GM10847 (cell line): Measurements from ENCODE around the gene APOBEC2.

Source experiments
- POLR2A ChIP-seq: IDR thresholded peaks from 2 replicates; pipeline ENCODE4 v1.6.1; 2011; ENCODE audit not compliant: insufficient read length; ENCODE audit errors: extremely low read depth

Gene APOBEC2

DNA sequence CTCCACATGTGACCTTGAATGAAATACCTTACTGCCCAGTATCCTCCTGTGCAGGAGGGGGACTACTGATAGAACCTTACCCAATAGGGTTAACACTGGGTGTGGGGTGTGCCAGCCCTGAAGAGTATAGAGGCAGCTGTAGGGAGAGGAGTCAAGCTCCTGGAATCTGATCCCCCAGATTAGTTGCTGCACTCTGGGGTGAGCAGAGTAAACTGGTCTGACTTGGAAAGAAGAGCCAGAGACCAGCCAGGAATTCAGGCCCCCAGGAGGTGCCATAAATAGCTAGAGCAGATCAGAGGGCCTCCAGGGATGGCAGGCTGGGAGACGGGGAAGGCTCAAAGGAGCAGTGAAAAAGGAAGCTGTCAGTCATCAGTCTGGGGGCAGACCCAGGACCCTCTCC, 3.5 kb upstream of the APOBEC2 start:
- no peak for TF ChIP-seq POLR2A

DNA sequence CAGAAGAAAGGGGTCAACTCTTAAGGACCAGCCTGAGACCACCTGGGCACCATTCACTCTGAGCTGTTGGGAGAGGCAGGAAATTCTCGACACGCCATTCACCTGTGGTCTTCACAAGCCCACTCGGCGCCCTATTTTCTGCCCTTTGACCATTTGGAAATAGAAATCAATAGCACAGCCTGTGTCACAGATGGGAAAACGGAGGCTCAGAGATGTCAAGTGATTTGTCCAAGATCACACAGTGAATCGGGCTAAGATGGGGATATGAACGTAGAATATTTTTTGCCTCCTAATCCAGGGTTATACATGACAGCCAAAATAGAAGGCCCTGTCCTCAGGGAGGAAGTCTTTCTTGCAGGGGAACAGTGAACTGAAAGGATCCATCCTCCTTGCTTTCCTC, 3.0 kb upstream of the APOBEC2 start:
- TF ChIP-seq POLR2A: no peak

DNA sequence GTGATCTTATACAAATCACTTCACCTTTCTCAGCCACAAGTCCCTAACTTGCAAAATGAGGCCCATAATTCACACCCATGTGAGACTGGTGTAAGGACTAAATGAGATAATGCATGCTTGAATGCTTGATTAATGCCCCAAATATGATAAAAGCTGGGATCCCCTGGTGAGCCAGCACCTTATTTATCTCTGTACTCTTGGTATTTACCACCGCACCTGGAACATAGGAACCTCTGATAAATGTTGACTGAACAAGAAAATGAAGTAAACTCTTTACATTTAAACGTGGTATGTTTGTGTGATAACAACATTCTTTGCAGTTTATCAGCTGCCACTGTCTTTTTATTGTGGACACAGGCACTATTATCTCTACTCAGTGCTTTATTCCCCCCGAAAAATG, 2.5 kb upstream of the APOBEC2 start:
- no peak for TF ChIP-seq POLR2A

DNA sequence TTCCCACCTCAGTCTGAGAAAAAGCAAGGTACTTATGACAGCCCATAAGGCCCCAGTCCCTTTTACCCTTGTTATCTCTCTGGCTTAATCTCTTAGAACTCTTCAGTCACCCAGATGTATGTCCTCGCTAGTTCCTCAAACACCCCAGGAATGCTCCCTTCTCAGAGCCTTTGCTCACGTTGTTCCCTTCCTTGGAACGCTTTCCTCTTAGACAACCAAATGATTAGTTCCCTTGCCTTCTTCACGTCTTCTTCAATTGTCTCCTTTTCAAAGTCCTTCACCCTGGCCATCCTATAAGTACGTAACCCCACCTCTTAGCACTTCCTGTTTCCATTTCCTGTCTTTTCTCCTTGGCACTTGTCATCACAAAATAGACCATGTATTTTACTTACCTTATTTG, 1.1 kb upstream of the APOBEC2 start:
- no peak for TF ChIP-seq POLR2A

DNA sequence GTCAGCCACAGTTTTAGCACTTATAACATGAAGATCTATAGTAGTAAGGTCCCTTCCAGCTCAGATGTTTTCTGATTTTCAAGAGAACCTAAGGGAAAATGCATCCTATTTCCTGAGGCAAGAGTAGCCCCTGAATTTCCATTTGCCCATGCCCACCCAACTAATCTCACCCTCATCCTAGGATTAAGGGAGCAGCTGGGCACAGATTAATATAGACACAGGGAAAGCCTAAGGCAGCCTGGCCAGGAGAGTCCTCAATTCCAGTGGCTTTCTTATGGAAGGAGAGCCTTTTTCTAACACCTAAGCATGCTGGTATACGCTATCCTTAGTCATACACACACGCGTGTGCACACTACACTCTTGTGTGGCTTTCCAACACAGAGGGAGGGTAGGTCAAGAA, 1.5 kb downstream of the APOBEC2 start:
- TF ChIP-seq POLR2A: no peak

DNA sequence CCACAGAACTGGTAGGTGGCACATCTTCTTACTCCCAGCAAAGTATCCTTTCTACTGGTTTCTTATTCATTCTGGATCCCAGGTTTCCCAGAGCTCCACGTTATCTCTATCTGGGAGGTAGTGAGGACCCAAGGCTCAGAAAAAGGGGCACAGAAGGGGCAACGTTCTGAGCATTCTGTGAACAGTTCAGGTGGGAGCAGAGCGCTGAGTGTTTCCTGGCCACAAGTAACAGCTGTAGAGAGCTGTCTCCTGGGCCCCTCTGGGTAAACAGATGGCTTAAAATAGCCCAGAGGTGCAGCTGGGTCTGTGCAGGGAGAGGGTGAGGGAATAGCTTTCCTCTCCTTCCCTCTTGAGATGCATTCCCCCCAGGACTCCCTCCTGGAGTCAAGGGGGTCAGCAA, 2.1 kb downstream of the APOBEC2 start:
- no peak for TF ChIP-seq POLR2A

DNA sequence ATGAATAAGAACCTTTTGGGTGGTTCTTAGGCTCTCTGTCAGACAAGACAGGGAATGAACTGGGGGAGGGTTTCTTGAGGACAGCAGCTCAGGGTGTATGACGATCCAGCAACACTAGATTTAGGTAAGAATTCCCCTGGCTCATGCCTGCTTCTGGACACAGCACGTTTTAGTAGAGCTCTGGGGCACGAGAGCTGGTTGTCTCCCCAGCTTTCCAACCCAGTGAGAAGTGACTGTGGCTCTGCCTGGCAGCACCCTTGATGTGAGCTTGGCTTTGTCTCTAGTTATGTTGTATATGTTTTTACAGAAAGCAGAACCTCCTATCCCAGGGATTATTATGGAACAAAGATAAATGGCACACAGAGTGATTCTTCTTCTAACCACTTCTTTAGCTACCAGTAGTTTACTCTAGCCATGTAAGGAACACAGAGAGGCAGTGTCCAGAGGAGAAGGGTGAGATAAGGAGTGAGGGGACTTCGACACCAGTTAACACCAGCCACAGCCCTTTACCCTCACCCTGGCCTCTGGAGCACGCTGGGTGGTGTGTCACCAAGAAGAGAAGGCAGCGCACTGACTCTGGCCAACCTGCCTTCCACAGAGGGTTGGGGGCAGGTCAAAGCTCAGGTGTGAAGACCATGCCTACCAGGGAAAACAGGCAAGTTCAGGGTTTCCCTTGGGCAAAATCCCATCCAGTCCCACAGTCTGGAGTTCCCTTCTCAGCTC, 3.9 kb downstream of the APOBEC2 start:
- TF ChIP-seq POLR2A: no peak

DNA sequence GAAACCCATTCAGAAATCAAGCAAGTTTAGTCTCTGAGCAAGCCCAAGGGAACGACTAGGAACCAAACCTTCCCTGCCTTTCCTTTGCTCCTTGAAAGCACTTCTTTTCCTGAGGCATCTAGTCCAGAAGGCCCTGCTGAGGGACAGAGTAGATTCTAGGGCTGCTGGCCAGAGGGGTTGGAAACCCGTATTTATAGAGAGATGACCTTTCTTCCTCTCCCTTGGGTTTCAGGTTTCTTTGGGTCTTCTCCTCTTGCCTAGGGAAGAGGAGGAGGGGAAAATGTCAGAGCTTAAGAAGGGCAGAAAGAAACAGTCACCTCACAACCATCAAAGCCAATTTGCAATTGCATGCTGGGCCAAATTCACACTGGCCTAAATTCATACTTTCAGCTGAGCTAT, 5.8 kb downstream of the APOBEC2 start:
- TF ChIP-seq POLR2A: no peak

DNA sequence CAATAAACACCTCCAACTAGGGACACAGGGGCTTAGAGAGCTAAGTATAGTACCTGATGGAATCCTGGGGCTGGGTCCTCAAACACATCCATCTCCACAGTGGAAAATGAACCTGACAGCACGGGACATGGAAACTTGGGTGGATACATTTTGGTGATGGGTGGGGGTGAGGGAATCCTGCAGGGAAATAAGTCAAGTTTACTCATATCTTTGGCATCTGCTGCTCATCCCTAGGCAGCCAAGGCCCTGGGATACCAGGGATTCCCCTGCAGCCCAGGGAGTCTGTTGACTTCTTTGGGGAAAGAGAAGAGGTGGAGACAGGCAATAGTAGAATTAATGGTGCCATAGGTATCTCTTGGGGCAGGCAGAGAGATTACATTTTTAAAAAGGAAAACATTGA, 6.6 kb downstream of the APOBEC2 start:
- TF ChIP-seq POLR2A: no peak

DNA sequence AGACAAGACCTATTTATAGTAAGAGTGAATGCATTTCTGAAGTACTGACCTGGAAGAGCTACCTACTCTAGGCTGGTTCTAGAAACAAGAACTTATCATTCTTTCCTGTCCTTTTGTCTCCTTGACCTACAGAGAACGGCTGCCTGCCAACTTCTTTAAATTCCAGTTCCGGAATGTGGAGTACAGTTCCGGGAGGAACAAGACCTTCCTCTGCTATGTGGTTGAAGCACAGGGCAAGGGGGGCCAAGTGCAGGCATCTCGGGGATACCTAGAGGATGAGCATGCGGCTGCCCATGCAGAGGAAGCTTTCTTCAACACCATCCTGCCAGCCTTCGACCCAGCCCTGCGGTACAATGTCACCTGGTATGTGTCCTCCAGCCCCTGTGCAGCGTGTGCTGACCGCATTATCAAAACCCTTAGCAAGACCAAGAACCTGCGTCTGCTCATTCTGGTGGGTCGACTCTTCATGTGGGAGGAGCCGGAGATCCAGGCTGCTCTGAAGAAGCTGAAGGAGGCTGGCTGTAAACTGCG, 8.3 kb downstream of the APOBEC2 start:
- no peak for TF ChIP-seq POLR2A

DNA sequence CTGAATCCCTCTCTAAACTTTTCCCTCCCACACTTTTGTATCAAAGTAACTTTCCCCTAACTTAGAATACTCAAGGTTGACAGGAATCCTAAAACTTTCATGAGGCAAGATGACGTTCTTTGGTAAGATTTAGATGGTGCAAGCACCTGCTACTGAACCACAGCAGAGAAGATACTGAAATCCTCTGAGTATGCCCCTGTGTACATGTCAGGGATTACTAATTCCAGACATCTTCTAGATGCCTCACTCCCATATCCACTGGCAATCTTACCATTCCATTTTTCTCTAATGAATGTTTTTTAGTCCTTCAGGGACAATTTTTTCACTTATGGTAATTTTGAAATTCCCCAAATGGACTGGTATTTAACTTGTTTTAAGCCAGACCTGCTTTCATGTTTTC, 9.1 kb downstream of the APOBEC2 start:
- TF ChIP-seq POLR2A: no peak

DNA sequence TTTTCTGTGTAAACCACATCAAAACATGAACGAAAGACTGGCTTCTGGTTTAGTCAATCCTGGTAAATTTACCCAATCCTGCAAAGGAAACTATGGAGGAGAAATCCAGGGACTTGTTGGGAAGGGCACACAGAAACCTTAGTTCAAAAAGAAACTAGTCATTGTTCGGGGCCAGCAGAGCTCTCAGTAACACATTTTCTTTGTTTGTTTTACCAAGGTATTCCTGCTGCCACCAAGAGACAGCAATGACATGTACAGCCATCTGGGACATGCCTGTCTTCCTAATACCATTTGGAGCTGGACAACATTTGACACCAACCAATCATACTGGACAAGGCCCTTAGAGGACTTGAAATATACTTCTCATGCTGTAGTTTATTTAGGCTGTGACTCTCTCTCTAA, 10.9 kb downstream of the APOBEC2 start:
- no peak for TF ChIP-seq POLR2A

DNA sequence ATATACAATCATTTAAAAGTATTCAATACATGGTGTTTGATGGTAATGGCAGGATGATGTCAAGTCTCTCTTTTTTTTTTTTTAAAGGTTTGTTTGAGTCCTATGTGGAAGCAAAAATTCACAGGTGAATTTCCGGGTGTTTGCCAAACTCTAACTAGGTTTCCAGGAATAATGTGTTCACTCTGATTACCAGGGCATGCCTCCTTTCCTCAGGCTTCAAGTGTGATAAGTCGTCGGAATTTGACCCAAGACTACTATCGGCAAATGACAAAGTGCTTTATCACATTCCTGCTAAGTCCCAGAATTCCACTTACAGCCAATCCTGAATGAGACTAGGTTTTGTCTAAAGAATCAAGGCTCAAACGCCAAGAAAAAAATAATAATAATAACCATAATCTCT, 11.8 kb downstream of the APOBEC2 start:
- TF ChIP-seq POLR2A: no peak

DNA sequence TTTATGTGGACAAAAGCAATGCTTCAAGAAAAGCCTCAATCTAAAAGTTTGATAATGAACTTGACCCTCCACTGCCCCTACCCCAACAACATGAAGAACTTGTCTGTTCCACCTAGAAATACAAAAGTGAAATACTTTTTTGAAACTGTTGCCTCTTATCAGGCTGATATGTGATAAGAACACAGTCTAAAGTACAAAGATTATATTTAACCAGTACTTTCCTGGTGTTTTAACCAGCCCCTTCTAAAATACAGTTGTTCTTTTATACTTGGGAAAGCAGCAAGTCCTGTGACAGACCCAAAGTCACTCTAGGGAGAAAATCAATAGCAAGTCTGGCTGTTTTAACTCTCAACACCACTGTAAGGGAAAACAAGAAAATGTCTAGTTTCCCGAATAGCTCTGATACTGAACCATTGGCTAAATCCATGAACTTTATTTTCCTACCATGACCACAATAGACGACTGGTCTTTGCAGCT, 12.6 kb downstream of the APOBEC2 start:
- no peak for TF ChIP-seq POLR2A

DNA sequence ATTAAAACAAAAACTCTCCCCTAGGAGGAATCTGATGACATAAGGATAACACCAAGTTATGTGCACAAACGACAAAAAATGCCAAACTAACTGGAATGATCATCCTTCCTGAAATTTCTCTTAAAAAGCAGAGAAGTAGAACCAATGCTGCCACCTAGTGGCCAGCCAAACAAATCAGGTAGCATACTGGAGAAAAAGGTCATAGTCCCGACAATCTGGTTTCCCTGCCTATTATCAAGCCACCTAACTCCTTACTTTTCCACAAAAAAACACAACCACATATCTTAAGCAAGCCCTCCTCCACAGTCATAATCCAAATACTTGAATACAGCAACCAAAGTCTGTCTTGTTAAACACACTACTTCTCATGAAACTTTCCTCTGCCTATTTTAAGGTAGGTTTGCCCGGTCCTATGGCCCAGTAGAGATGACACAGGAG, 13.9 kb downstream of the APOBEC2 start:
- TF ChIP-seq POLR2A: no peak

DNA sequence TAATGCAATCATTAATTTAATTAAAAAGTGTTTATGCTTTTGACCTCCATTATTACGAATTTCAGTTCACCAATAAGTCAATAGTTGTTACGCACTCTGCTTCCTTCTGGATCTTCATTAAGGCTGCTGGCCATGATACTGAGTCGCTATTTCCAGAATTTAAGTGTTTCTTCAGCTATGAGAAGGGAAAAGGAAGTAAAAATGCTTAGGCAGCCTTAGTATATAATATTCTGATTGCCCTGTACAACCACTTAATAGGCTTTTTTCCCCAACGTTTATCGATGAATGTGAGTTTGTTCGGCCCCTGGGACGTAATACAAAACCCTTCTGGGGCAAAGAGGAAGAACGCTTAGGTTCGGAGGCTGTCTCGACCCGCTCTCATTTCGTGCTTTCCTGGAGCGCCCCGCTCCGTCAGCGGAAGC, 18.5 kb downstream of the APOBEC2 start:
- peak; percentile 33 for TF ChIP-seq POLR2A
